Loucy (cell line): ENCODE data around the gene DMRT1.

ENCODE experiments used
- H2AFZ ChIP-seq: fragments of 200-600 bp; sonication (generic); 2 replicates; pipeline ENCODE4 v1.6.0; 2016; ENCODE audit warnings: antibody characterized with exemption, mild to moderate bottlenecking, low read length, moderate library complexity
- H3F3A ChIP-seq: fragments of 200-600 bp; 2 replicates; pipeline ENCODE4 v1.6.0; 2016; ENCODE audit warnings: antibody characterized with exemption, low read depth, mild to moderate bottlenecking
- H3K27me3 ChIP-seq: fragments of 200-600 bp; sonication (generic); 2 replicates; pipeline ENCODE4 v1.6.1; 2014; ENCODE audit warnings: low read length, mild to moderate bottlenecking; ENCODE audit not compliant: insufficient read depth, poor library complexity, severe bottlenecking
- H3K36me3 ChIP-seq: fragments of 200-600 bp; sonication (generic); 2 replicates; pipeline ENCODE4 v1.6.1; 2016; ENCODE audit warnings: low read length; ENCODE audit not compliant: insufficient read depth
- H3K4me1 ChIP-seq: fragments of 200-600 bp; sonication (generic); 2 replicates; pipeline ENCODE4 v1.5.1; 2014; ENCODE audit warnings: low read length, mild to moderate bottlenecking; ENCODE audit not compliant: insufficient read depth, poor library complexity, severe bottlenecking
- H3K4me2 ChIP-seq: fragments of 200-600 bp; sonication (generic); 2 replicates; pipeline ENCODE4 v1.6.0; 2014; ENCODE audit warnings: antibody characterized with exemption, low read length, low read depth, mild to moderate bottlenecking; ENCODE audit not compliant: poor library complexity, severe bottlenecking
- H3K4me3 ChIP-seq: fragments of 200-600 bp; sonication (generic); 2 replicates; pipeline ENCODE4 v1.5.1; 2014; ENCODE audit warnings: low read length, mild to moderate bottlenecking, mixed read lengths; ENCODE audit not compliant: poor library complexity, severe bottlenecking
- H3K79me2 ChIP-seq: fragments of 200-600 bp; sonication (generic); 2 replicates; pipeline ENCODE4 v1.6.1; 2014; ENCODE audit warnings: low read length; ENCODE audit not compliant: insufficient read depth
- H3K9ac ChIP-seq: fragments of 200-600 bp; sonication (generic); 2 replicates; pipeline ENCODE4 v1.6.0; 2014; ENCODE audit warnings: mild to moderate bottlenecking, low read depth, low read length, moderate library complexity; ENCODE audit not compliant: poor library complexity, severe bottlenecking
- H3K9me2 ChIP-seq: fragments of 200-600 bp; sonication (generic); replicated peaks from 2 replicates; pipeline ENCODE4 v1.6.1; 2016; ENCODE audit warnings: low read depth, low read length, mixed read lengths
- H3K9me3 ChIP-seq: fragments of 200-600 bp; sonication (generic); 2 replicates; pipeline ENCODE4 v1.6.1; 2014; ENCODE audit warnings: mild to moderate bottlenecking, antibody characterized with exemption, low read length, low read depth; ENCODE audit not compliant: insufficient read depth
- H4K20me1 ChIP-seq: fragments of 200-600 bp; sonication (generic); 2 replicates; pipeline ENCODE4 v1.6.0; 2014; ENCODE audit warnings: antibody characterized with exemption, low read length, mild to moderate bottlenecking; ENCODE audit not compliant: insufficient read depth, poor library complexity, severe bottlenecking
- CTCF ChIP-seq: fragments of 200-600 bp; sonication (generic); conservative IDR thresholded peaks from 2 replicates; pipeline ENCODE4 v1.5.1; 2014; ENCODE audit warnings: mild to moderate bottlenecking, antibody characterized with exemption, low read length
- EZH2phosphoT487 ChIP-seq: fragments of 200-600 bp; IDR thresholded peaks from 2 replicates; pipeline ENCODE4 v1.6.1; 2018; ENCODE audit warnings: antibody characterized with exemption, mild to moderate bottlenecking, moderate library complexity, borderline replicate concordance

DMRT1 gene

GRCh38 chr9:976943-977837 lies 135.7 kb downstream of the DMRT1 start:
- H4K20me1 ChIP-seq: no peaks in the 10 kb centered on the region
- H3K4me2 ChIP-seq: no peak overlapping the region
- no peaks in the 10 kb centered on the region for H3K36me3 ChIP-seq
- no peak overlapping the region for H3K4me3 ChIP-seq
- TF ChIP-seq CTCF (no peak), EZH2phosphoT487 (no peak)
- H3K9me3 ChIP-seq: no peaks in the 10 kb centered on the region
- H3K79me2 ChIP-seq: no peaks in the 10 kb centered on the region
- no peak overlapping the region for H2AFZ ChIP-seq
- H3K9me2 ChIP-seq: no peaks in the 10 kb centered on the region
- no peak overlapping the region for H3K9ac ChIP-seq
- no peaks in the 10 kb centered on the region for H3K4me1 ChIP-seq
- no peaks in the 10 kb centered on the region for H3F3A ChIP-seq
- no peaks in the 10 kb centered on the region for H3K27me3 ChIP-seq

GRCh38 chr9:977838-978830 lies 136.6 kb downstream of the DMRT1 start:
- TF ChIP-seq CTCF: no peak
- no peak for TF ChIP-seq EZH2phosphoT487
- H3K9me3 ChIP-seq: no peaks in the 10 kb centered on the region
- H3K4me1 ChIP-seq: no peaks in the 10 kb centered on the region
- H3K36me3 ChIP-seq: no peaks in the 10 kb centered on the region
- H3K4me2 ChIP-seq: no peak overlapping the region
- no peaks in the 10 kb centered on the region for H3K9me2 ChIP-seq
- no peak overlapping the region for H3K9ac ChIP-seq
- no peak overlapping the region for H2AFZ ChIP-seq
- no peaks in the 10 kb centered on the region for H3F3A ChIP-seq
- no peaks in the 10 kb centered on the region for H3K79me2 ChIP-seq
- H4K20me1 ChIP-seq: no peaks in the 10 kb centered on the region
- no peaks in the 10 kb centered on the region for H3K27me3 ChIP-seq
- no peak overlapping the region for H3K4me3 ChIP-seq

GRCh38 chr9:979983-980382 lies 138.5 kb downstream of the DMRT1 start:
- Histone ChIP-seq H2AFZ (no peak overlapping the region), H3K27me3 (no peaks in the 10 kb centered on the region), H3K79me2 (no peaks in the 10 kb centered on the region), H3K4me1 (no peaks in the 10 kb centered on the region), H3F3A (no peaks in the 10 kb centered on the region), H3K9ac (no peak overlapping the region), H3K4me3 (no peak overlapping the region), H3K9me3 (no peaks in the 10 kb centered on the region), H3K36me3 (no peaks in the 10 kb centered on the region), H3K9me2 (no peaks in the 10 kb centered on the region), H3K4me2 (no peak overlapping the region), H4K20me1 (no peaks in the 10 kb centered on the region)
- no peak for TF ChIP-seq CTCF
- no peak for TF ChIP-seq EZH2phosphoT487
